Measurements from ENCODE around the gene SORCS2.

Gene SORCS2

DNA sequence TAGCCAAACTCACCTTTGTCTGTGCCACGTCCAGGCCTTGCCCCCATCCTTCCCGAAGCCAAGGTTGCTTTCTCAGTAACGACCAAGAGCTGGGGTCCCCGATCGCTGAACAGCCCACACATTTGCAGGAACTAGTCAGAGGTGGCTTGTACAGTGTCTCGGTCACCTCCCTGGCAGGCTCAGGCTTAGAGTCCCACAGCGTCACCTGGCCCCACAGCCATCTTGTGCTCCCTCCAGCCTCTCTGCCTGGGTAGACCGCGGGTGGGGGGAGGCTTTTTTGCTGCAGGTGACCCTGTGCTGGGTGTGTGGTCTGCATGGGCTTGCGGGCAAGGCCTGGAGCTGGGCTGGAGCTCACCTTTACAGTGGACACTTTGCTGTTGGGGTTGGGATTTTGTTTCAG, 182.2 kb downstream of the SORCS2 start:
- TF ChIP-seq FOXP2 (optimal IDR thresholded peaks at IDR 0.05; ENCODE audit: borderline replicate concordance, extremely low read depth, extremely low read length, insufficient read depth) (no peak), POLR2AphosphoS5 (IDR thresholded peaks at IDR 0.05; ENCODE audit: low read depth, low read length) (no peak), SIN3A (IDR thresholded peaks at IDR 0.05; ENCODE audit: borderline replicate concordance, insufficient read depth, low read length) (no peak), TAF1 (IDR thresholded peaks at IDR 0.05; ENCODE audit: borderline replicate concordance, insufficient read depth, low read length) (no peak)
- TF ChIP-seq, protein P1, sequence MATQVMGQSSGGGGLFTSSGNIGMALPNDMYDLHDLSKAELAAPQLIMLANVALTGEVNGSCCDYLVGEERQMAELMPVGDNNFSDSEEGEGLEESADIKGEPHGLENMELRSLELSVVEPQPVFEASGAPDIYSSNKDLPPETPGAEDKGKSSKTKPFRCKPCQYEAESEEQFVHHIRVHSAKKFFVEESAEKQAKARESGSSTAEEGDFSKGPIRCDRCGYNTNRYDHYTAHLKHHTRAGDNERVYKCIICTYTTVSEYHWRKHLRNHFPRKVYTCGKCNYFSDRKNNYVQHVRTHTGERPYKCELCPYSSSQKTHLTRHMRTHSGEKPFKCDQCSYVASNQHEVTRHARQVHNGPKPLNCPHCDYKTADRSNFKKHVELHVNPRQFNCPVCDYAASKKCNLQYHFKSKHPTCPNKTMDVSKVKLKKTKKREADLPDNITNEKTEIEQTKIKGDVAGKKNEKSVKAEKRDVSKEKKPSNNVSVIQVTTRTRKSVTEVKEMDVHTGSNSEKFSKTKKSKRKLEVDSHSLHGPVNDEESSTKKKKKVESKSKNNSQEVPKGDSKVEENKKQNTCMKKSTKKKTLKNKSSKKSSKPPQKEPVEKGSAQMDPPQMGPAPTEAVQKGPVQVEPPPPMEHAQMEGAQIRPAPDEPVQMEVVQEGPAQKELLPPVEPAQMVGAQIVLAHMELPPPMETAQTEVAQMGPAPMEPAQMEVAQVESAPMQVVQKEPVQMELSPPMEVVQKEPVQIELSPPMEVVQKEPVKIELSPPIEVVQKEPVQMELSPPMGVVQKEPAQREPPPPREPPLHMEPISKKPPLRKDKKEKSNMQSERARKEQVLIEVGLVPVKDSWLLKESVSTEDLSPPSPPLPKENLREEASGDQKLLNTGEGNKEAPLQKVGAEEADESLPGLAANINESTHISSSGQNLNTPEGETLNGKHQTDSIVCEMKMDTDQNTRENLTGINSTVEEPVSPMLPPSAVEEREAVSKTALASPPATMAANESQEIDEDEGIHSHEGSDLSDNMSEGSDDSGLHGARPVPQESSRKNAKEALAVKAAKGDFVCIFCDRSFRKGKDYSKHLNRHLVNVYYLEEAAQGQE (IDR thresholded peaks at IDR 0.05; ENCODE audit: insufficient read depth in 1 of 2, low read depth in 2 of 2, low read length in 2 of 2) = no peak

DNA sequence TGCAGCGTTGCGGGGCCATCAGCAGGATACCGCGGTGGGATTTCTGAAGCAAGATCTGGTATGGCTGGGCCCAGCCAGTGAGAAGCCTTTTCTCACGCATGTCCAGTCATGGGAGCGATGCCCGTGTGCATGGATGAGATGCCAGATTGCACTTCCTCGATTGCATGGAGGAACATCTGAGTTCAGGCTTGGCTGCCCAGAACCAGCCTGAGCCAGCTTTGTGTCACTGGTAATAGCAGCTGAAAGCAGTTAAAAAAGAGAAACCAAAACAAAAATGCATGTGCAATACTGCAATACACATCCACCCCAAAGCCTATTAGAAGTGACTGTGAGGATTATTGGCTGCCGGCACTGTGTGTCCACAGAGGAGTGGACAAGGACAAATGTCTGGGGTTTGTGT, 183.1 kb downstream of the SORCS2 start:
- TF ChIP-seq, protein P1 (IDR thresholded peaks at IDR 0.05; ENCODE audit: insufficient read depth in 1 of 2, low read depth in 2 of 2, low read length in 2 of 2) = no peak
- TF ChIP-seq TAF1 (IDR thresholded peaks at IDR 0.05; ENCODE audit: borderline replicate concordance, insufficient read depth, low read length) = no peak
- no peak for TF ChIP-seq POLR2AphosphoS5 (IDR thresholded peaks at IDR 0.05; ENCODE audit: low read depth, low read length)
- no peak for TF ChIP-seq FOXP2 (optimal IDR thresholded peaks at IDR 0.05; ENCODE audit: borderline replicate concordance, extremely low read depth, extremely low read length, insufficient read depth)
- TF ChIP-seq SIN3A (IDR thresholded peaks at IDR 0.05; ENCODE audit: borderline replicate concordance, insufficient read depth, low read length) = no peak

DNA sequence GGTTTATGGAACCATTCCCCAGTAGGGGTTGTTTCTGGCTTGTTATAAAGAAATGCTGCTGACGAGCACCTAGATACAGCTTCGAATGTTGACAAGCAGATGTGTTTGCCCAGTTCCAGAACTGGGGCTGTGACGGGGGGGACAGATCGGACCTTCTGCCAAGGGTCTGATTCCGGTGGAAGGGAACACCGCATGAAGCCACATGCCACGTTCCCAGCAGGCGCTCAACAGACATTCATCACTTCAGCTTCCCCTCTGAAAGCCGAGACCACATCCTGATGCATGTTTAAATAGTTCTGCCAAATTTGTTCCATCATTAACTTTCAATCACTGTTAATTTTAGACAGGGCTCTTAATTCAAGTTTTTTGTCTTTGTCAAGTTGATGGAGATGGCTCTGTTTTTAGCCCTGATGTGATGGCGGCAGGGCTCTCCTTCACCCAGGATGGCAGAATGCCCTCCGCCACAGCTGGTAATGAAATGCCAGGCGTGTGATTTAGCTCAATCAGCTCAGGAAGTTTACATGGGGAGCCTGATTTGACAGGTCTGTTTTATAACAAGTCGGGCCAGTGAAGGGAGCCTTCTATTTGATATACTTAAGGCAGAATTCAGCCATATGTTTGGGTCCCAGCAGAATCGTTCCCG, 185.0 kb downstream of the SORCS2 start:
- TF ChIP-seq FOXP2 (optimal IDR thresholded peaks at IDR 0.05; ENCODE audit: borderline replicate concordance, extremely low read depth, extremely low read length, insufficient read depth) = no peak
- TF ChIP-seq, protein P1 (IDR thresholded peaks at IDR 0.05; ENCODE audit: insufficient read depth in 1 of 2, low read depth in 2 of 2, low read length in 2 of 2) = no peak
- no peak for TF ChIP-seq POLR2AphosphoS5 (IDR thresholded peaks at IDR 0.05; ENCODE audit: low read depth, low read length)
- TF ChIP-seq SIN3A (IDR thresholded peaks at IDR 0.05; ENCODE audit: borderline replicate concordance, insufficient read depth, low read length) = no peak

DNA sequence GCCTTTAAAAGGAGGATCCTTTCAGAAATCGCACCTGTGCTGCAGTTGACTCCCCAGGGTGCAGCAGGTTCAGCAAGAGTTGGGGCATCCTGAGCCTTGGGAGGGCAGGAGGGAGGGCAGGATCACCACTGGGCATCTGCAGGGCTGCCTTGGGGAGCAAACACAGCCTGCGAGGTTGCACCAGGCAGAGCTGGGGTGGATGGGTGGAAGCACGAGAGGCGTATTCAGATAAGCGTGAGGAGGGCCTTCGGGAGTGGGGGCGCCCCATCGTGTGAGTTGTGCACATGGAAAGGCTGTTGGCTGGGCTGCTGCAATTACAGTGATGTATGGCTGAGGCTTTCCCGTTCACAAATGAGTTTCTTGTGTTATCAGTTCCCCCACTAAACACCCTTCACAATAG, 186.8 kb downstream of the SORCS2 start:
- TF ChIP-seq SIN3A (IDR thresholded peaks at IDR 0.05; ENCODE audit: borderline replicate concordance, insufficient read depth, low read length) (no peak), FOXP2 (optimal IDR thresholded peaks at IDR 0.05; ENCODE audit: borderline replicate concordance, extremely low read depth, extremely low read length, insufficient read depth) (no peak), TAF1 (IDR thresholded peaks at IDR 0.05; ENCODE audit: borderline replicate concordance, insufficient read depth, low read length) (no peak)

DNA sequence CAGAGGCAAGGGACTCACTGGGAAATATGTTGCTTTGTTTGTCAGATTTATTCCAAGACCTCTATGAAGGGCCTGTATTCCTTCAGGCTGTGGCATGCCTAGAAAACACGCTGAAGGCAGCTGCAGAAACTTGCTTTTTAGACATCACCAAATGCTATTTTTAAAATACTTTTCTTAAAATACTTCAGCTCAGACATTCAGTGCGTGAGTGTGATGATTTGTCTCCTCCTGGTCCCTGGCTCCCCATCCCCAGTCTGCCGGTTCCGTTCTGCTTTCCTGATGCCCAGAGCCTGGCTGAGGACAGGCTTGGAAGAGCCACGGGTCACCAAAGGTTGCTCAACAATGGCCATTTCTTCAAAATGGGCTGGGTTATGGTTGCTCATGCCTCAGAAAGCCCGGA, 187.4 kb downstream of the SORCS2 start:
- TF ChIP-seq POLR2AphosphoS5 (IDR thresholded peaks at IDR 0.05; ENCODE audit: low read depth, low read length) (no peak), FOXP2 (optimal IDR thresholded peaks at IDR 0.05; ENCODE audit: borderline replicate concordance, extremely low read depth, extremely low read length, insufficient read depth) (no peak), SIN3A (IDR thresholded peaks at IDR 0.05; ENCODE audit: borderline replicate concordance, insufficient read depth, low read length) (no peak)
- TF ChIP-seq, protein P1 (IDR thresholded peaks at IDR 0.05; ENCODE audit: insufficient read depth in 1 of 2, low read depth in 2 of 2, low read length in 2 of 2) = no peak

All from PFSK-1 (cell line).